GM21423 (cell line): ENCODE results near the gene PKIB.
A peak's percentile ranks its signal among the peaks of the same experiment; 100 is the strongest.

Source experiments
- ATAC-seq: cut with Tn5 transposase; IDR thresholded peaks from one replicate; pipeline ENCODE4 v1.9.1; 2021; ENCODE audit warnings: mild to moderate bottlenecking, moderate library complexity; ENCODE audit not compliant: unreplicated experiment

The PKIB gene

DNA sequence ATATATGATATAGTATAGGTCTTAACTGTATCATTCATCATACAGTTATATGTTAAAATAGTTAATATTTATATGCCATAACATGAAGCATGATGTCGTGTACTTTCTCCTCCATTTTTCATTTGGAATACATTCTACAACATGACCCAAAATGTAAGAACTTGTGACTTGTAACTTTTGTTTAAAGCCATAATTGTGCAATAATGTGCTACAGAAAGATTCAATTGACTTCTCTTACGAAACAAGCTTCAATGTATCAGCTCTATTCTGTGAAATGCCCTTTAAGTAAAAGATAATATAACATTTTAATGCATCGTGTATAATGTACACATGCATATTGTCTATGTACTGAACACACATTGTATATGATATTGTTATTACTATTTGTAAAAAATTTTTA, 92.6 kb downstream of the PKIB start:
- no peak for ATAC-seq

DNA sequence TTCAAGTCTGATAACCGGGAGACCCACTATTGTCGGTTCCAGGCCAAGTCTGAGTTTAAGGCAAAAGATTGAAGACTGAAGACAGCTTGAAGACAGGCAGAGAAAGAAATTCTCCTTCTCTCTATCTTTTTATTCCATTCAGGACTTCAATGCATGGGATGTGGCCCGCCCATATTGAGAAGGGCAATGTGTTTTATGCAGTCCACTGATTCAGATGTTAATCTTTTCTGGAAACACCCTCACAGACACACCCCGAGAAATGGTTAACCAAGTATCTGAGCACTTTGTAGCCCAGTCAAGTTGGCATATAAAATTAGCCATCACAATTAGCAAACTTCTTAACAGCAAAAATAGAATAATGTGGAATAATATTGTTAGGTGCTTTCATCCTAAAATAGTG, 93.9 kb downstream of the PKIB start:
- no peak for ATAC-seq

DNA sequence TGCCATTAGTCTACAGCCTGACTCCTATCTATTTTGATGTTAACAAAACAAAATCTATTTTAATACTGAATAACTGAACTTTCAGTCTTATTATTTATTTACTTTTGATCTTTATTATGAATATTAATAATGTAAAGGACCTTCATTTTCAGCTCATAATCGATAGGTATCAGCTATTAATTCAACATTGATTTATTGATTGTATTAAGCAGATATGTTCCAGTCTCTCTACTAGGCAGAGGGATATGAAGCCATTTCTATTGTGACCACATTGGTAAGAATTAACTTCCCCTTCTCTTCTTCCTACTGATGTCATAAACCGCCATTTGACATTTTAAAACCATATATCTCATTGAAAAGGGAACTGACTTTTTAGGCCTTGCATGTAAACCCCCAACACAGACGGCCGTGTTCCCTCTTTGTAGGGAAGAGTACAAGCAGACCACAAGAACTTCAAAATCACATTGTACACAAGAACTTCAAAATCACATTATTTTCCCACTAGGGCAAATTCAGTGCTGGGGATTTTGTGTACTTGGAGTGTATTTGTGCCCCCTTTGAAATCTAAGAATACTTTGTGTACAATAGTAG, 99.8 kb downstream of the PKIB start:
- ATAC-seq, result peak; percentile 89

DNA sequence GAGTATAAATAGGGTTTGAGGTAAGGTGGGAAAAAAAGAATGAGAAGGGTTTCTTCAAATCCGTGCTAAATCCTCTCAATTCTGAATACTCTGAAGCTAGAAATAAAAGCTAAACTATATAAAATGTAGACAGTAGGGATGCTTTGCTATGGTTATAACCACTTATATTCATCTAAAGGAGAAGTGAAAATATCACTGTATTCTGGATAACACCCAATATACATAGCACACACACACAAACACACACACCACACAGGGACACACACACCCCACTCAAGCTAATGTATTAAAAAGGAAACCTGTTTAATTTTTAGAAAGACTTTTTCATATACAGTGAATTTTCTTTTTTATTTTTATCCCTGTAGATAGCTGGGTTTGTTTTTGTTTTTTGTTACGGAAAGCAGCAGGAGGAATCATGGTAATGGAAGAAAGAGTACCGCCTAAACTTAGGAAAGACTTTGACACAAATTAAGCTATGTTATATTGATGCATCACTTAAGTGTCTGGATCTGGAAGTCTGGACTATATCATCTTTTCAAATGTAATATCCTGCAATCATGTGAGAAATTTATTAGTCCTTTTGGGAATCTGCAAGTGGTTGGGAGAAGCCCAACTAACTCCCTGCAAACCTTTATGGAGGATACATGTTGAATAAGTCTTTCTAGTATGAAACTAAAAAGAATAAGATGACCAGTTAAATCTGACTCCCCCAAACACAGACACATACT, 100.9 kb downstream of the PKIB start:
- ATAC-seq, result no peak

DNA sequence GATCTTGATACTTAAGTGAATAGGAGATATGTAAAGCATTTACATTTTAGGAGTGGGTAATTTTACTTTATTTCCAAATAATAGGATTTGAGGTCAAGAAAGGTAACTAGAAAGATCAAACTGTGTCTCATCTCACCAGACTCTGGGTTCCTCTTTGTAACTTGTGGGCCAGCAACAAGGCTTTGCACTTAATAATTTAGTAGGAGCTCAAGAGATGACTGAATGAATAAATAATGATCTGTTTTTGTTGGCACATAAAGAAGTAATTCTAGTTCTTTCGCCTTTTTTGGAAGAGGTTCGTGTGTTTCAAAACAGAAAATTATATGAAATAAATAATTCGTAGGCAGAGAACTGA, 101.9 kb downstream of the PKIB start:
- ATAC-seq, result no peak

DNA sequence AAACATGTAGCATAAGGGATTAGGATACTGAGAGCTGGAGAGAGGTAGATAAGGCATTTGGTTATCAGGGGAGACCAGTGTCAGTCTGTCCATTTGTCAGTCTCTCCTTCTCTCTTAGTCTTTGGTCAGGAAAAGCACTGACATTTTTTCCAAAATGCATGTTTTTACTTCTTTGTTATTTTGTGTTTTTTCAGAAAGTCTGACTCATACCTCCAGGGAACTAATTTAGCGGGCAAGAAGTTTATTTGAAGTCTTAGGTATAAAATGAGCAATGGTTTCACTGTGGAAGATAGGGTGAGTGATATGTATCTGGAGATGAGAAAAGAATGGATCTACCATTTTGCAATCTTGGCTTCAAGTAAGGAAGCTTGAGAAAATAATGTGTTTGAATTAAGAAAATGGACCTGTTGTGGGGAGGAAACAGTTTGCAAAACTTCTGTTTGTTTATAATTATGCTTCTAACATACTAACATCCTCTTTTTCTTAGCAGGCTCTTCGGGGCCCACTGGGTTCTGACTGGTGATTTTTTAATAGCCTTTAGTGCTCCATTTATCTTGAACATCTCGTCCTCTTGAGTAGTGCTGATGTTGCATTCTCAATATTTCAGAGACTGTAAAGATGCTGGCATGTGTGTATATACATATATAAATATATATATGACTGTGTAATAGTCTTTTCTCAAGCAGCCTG, 102.4 kb downstream of the PKIB start:
- ATAC-seq, result no peak

DNA sequence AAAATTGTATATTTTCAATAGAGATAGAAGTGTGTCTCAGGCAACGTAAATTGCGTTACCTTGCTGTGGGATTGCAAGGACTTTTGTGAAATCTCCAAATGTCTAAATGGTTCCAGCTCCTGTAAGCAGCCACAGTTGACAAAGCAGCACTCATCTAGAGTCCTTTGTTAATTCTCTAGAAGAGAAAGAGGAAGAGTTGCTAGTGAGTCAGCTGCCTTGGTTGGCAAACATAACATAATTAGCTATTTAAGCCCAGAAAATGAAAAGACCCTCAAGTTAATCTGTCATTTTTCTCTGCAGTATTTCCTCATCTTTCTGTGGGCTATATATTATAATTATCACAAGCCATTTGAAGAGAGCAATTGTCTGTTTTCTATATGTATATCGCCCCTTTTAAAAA, 102.9 kb downstream of the PKIB start:
- no peak for ATAC-seq

DNA sequence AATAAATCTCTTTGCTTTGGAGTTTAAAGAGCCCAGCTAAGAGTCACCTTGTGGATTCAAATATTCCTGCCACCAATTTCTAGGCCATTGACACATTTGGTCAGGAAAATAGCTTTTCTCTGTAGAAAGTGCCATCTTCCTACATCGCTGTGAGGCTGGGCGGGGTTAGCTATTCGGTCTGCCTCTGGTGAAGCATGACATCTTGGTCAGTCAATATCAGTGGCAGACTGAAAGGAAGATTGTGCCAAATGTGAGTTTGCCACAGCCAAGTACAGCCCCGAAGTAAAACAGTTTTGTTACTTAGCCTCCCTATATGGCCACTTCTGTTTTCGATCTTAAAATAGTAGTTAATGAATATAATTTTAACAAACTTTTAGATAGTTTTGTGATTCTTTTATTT, 103.9 kb downstream of the PKIB start:
- ATAC-seq, result no peak

DNA sequence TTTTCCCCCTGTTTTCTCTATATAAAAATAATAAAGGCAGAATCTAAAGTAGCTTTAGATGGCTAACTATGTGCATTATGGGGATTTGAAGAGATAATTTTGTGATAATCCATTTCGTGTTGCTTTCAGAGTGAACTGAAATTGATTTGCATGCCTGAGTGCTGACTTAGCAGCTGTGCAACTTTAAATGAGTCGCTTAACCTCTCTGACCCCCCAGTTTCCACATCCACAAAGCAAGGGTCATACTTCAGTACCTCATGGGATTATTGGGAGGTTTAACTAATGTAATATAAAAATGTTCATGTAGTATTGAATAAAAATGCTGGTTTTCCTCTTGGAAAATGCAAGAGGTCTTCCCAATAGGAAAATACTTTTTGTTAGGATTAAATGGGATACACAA, 105.5 kb downstream of the PKIB start:
- ATAC-seq, result no peak

DNA sequence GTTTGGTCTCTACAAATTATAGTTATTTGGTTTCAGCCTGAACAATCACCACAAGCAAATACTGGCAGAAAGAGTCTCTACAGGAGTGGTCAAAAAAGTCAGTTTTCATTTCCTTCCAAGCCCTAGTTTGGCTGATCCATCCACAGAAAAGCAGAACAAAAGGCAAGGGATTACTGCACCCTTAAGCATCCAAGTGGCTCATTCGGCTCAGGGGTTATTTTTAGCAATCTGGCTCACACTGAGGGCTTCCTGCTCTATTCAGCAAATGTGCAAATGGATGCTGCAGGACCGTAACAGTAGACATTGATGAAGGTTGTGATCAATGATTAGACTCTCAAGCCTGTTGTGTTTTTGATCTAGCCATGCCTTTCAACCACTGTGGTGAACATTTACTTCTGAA, 107.1 kb downstream of the PKIB start:
- no peak for ATAC-seq

DNA sequence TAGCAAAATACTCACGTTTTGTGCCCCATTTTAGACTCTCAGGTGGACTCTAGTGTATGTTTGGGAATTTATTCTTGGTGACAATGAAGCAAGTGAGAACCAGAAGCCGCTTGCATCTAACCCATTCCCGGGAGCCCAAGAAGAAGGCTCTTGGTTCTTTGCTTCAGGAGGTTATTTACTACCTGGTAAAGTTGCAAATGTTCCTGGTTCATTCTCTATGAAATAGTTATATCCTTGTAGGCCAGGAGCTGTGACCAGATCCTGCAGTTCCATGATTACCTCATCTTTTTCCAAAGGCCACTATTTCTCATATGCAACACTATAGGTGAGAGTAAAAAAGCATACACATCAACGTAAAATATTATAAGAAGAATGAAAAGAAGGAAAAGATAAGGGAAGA, 108.4 kb downstream of the PKIB start:
- ATAC-seq, result no peak

DNA sequence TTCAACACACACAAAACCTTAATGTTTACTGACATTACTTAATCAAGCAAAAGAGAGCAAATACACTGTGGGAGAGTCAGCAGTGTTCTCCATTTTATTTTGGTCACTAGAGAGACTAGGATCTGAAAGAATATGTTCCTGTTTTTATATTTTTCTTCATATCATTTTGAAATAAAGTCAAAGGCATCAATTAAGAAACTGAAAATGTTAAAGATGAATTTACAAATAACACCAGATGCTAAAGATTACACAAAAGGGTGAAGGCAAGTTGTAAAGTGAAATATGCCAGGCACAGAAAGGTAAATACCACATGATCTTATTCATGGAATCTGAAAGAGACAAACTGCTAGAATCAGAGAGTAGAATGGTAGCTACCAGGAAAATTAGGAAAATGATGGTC, 109.0 kb downstream of the PKIB start:
- no peak for ATAC-seq

DNA sequence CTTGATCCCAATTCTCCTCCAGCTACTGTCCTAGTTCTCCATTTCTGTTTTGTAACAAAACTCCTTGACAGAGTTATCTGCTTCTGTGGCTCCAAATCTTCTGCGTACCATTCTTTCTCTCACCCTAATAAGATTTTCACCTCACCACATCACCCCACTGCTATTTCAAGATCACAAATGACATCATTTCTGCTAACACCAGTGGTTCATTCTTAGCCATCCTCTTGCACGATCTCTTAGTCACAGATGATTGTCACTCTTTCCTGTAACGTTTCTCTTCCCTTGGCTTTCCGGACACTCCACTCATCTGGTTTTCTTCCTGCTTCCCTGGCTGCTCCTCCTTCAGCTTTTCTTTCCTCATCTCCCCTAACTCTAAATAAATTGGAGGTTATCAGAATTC, 112.5 kb downstream of the PKIB start:
- ATAC-seq, result no peak

DNA sequence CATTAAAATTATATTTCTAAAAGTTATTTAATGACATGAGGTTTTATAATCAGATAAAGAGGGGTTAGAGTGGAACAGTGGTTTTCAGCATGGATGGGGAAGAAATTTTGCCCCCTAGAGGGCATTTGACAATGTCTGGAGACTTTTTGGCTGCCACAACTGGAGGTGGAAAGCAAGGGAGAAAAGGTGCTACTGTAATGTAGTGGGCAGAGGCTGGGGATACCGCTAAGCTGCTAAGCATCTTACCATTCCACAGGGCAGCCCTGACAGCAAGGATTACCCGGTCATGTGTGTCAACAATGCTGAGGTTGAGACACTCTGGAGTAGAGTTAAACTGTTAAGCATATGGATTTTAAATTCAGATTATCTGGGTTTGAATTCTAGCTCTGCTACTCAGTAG, 116.4 kb downstream of the PKIB start:
- ATAC-seq, result no peak

DNA sequence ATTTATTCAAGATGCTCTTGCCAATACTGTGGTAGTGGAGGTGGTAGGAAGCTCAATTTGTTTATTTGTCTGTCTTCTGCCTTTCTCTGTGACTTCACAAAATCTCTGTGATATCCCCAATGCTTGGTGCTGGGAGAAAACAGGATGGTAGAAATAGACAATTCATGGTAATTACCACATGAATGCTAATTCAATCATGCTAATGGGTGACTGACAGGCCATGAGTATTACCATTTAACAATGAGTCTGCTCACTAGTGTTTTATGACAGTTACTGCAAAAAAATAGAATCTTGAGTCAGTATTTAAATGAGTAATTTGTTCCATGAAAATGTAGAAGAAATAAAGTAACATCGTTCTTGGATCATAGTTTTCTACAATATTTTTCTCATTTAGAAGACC, 117.0 kb downstream of the PKIB start:
- ATAC-seq, result no peak

DNA sequence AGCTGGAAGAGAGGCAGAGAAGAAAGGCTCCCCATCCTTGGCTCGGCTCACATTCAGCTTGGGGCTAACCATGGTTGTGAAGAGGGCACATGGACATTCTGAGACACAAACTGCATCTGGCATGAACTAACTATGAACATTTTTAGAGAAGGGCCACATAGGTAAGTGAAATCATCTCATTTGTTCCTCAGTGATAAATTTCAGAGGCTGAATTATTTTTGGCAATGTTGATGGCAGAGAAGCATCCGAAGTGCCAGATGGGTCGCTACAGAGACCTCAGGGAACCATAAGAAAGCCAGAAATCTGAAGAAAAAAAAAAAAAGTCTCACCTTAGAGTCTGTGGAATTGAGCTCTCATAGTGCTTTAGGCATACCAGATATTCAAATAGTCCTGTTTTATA, 120.1 kb downstream of the PKIB start:
- ATAC-seq, result no peak

DNA sequence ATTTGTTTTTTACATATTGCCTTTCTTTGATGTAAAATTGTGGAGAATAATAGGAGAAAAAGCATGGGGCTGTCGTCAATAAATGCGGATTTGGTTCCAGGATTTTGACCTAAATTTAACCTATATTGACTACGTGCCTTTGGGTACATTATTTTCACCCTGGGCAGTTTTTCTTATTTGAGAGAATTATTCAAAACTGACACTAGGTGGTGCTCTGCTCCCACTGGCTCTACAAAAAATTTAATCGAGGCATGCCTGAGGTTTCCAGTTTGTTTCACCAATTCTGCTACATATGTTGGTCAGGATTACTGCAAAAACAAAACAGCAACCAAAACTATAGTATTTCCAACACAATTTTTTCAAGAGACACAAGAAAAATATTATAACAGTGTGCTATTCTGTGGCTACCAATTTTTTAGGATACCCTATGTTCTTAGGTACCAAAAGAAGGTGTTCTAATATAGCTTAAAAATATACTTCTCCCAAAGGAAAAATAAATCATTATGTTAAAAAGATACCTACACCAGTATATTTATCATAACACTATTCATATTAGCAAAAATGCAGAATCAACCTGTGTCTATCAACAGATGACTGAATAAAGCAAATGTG, 120.7 kb downstream of the PKIB start:
- no peak for ATAC-seq

DNA sequence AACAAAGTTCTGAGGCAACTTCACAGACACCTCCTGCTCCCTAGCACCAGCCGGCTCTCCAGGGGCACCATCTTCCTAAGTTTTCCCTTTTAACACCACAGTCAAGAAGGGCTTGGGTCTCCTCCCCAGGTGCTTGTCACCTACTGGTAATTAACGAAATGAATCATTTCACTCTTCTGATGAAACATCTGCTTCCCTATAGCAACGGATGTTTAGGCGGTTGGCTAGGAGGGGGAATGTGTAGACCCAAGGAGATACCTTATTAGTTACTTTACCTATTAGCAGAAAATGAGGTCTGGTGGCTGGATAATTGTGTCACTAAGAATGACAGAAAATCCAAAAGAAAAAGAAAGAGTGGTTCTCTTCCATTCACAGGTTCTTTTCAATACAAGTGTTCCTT, 123.1 kb downstream of the PKIB start:
- ATAC-seq, result no peak

DNA sequence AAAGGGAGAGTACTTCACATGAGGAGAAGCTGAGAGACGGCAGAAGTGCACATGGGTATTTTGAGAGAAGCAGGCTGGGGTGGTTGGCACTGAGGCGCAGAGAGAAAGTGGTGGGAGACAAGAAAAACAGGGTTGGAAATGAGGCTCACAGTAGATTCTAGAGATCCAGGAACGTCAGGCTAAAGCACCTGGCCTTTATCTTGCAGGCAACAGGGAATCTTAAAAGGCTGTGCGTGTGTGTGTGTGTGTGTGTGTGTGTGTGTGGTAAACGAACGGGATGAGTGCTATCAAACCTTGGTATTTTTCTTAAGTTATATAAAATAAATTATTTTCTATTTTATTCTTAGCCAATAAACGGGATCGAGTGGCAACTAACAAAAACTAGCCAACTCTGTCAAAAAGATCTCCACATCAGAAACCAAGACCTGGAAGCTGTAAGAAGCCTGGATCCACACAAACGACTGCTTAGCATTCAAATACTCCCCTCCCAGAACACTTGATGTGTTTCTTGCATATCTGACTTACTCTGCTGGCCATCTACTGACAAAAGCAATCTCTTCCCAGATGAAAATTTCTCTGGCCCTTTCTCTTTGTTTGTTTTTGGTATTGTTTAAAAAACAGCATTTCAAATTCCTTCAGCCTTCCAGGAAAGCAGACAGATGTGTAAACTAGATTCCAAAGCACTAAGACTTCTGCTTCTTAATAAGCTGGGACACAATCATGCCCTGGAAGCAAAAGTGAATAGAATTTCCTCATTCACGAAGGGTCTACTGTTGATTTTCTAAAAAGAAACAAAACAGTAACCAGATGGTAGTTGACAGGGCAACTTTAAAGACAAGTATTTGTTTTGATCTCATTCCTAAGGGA, 124.6 kb downstream of the PKIB start:
- no peak for ATAC-seq

DNA sequence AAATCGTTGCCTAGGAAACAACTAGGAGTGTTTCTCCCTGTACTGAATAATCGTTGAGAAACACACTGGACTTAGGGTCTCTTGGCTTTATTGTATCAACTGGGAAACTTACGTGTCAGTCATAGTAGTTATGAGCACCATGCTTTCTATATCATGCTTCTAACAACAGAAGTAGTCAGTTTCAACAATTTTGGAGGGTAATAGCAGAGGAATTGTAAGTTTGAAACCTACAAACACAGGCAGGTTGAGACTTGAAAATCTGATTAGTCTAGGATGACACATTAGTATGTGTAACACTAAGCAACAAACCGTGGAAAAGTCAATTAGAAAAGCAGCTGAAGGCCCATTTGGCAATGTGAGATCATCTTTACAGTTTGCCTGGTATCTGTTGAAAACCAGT, 125.4 kb downstream of the PKIB start:
- ATAC-seq, result no peak

DNA sequence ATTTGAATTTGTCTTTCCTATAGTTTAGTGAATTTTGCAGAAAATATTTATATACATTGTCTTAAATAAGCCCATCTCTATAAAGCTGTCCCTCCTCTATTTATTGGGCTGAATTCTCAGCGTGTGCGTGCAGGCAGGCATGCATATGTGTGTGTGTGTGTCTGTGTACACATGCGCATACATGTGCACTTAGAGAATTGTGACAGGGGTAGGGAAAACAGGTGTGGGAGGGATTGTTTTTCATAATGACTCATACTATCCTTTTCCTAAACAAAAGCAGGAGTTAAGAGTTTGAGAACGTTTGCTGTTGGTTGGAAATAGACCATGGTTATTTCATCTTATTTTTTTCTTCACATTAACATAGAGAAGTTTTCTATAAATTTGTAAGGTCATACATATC, 126.0 kb downstream of the PKIB start:
- ATAC-seq, result no peak
